Caki2 (cell line): Measurements from ENCODE around the gene AKR1A1. TPM values are rescaled to one million over a fixed set of nuclear protein-coding genes. Genes with fewer than 3 reads are reported as not detected.
"Not testable (repeated sequence)": the region's sequence is repeated elsewhere in the genome, so short reads cannot be mapped to it uniquely, and the experiment has no call there.

ENCODE experiments used
- DNase-seq: peaks from one replicate; pipeline ENCODE4 v3.0.0-alpha.2; 2015; ENCODE audit warnings: low read depth
- in situ Hi-C: cut with HindIII; loops from 2 replicates; pipeline ENCODE4 v1.10.0; 2016; ENCODE audit warnings: low sequenced_read_pairs, low pct_unique_long_range_greater_than_20kb, mixed read lengths
- total RNA-seq: library from RNA; depleted of rRNA; stranded (reverse); fragments of >200 nt; shearing (Covaris generic); gene quantifications from 2 replicates; pipeline ENCODE4 v1.2.3, GENCODE V29; 2014; ENCODE audit warnings: low replicate concordance

AKR1A1 gene
- total RNA-seq, 1 experiment from 2014 or later = 235 TPM

DNA sequence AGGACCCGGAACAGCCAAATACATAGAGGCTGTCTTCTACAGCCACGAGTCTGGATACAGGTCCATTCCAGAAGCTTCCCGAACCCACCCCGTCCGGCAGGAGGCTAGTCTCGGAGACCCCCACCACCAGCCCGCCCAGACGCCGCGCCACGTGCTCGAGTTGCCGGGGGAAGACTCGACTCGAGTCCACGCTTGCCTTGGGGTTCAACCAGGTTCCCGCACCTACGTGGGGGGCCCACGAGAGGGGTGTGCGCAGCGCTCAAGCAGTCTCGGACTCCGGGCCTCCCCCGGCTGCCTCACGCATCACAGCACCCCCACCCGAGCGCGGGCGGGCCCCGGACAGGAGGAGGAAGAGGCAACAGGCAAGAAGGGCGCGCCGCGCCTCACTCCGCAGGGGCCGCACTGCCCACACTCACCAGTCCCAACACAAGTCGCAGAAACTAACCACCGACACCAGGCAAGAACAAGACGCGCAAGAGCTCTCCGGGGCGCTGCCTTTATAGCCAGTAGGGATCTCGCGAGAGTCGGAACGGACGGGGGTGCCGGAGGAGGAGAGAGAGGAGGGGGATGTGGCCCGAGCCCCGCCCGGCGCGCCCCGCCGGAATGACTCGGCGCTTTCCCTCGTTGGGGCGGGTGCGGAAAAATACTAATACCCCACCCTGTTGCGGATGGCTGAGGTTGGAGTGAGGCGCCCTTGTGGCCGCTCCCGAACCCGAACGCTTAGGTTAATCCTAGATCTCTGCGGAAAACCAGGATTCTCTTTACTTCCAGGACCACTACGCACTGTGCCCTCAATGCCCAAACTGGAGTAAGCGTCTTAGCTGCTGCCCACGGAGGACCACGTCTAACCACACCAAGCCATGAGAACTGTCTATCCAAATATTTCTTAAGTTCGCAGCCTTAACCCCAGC, 29.0 kb upstream of the AKR1A1 start, which contains the start of gene PRDX1:
PRDX1 (minus strand) TSS at position 472 of the 911 bp plus-strand sequence. CDS start 2,841 bp downstream, outside the sequence.
- in situ Hi-C loops = no loop called here
- peak; percentile 99 for DNase-seq

DNA sequence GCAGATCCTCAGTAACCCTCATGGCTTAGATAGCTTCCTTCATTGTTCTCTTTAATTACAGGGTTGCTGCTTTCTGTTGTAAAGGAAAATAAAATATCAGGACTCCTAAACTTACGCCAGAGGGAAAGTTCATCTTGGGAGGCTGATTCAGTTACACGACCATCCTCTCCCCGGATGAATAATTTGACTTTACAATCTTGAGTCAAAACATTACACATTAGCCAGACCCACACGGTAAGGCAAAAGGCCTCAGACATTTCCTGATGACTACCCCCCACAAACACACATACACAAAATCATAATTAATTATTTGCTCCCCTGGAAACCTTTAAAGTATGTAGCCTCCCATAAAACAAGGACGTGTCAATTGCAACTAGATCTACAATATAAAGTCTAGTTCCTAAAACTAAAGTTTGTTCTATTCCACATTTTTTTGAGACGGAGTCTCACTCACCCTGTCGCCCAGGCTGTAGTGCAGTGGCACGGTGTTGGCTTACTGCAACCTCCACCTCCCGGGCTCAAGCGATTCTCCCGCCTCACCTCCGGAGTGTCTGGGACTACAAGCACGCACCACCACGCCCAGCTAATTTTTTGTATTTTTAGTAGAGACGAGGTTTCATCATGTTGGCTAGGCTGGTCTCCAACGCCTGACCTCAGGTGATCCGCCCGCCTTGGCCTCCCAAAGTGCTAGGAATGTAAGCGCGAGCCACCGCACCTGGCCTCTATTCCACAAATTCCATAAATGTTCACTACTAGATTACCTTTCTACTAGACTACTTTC, 28.1 kb upstream of the AKR1A1 start:
- in situ Hi-C loops = no loop called here

DNA sequence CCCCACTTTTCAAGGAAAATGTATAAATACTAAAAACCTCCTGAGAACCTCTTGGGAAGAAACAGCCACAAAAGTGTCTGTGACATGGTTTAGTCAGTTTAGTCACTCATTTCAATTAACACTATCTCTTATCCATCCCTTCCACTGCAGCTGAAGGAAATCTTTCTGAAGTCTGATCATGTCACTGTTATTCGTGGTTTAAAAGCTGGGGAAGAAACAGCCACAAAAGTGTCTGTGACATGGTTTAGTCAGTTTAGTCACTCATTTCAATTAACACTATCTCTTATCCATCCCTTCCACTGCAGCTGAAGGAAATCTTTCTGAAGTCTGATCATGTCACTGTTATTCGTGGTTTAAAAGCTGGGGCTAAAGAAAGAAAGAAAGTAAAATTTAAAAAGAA, 27.1 kb upstream of the AKR1A1 start:
- DNase-seq, in situ Hi-C loops: not testable (repeated sequence)

More for the DNA sequence above, 28.1 kb upstream of the AKR1A1 start:
- peak; percentile 88 for DNase-seq

DNA sequence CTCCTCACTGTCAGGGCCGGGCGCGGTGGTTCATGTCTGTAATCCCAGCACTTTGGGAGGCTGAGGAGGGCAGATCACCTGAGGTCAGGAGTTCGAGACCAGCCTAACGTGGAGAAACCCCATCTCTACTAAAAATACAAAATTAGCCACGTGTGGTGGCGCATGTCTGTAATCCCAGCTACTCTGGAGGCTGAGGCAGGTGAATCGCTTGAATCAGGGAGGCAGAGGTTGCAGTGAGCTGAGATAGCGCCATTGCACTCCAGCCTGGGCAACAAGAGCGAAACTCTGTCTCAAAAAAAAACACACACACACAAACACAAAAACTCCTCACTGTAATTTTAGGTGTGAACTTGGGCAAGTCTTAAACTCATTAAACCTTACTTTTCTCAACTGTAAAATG, 26.7 kb upstream of the AKR1A1 start:
- in situ Hi-C loops, DNase-seq: not testable (repeated sequence)

DNA sequence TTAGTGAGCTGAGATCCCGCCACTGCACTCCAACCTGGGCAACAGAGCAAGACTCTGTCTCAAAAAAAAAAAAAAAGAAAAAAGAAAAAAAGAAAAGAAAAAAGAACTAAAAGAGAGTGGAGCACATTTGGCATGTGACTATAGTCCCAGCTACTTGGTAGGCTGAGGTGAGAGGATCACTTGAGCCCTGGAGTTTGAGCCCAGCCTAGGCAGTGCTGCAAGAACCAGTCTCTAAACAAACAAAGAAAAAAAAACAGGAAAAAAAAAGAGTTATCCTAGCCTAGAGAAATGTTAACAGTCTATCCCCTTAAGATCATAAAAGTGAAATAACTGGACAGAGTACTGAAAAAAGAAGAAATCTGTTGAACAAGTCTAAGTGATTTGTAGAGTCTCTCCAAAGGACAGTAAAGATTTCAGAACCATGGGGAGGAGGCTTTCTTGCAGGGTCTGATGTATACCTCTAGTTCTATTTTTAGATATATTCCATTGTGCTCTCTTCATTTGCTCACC, 24.4 kb upstream of the AKR1A1 start:
- in situ Hi-C loops = no loop called here
- no peak for DNase-seq

DNA sequence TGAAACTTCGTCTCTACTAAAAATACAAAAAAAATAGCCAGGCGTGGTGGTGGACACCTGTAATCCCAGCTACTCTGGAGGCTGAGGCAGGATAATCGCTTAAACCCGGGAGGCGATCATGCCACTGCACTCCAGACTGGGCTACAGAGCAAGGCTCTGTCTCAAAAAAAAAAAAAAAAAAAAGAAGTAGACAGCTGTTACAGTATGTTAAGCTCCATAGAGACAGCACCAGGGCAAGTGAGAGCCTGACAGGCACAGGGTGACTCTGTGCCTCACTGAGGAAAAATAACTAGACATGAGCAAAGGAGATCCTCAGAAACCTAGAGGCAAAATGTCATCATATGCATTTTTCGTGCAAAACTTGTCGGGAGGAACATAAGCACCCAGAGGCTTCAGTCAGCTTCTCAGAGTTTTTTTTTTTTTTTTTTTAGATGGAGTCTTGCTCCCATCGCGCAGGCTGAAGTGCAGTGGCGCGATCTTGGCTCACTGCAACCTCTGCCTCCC, 19.9 kb upstream of the AKR1A1 start:
- in situ Hi-C loops = no loop called here
- no peak for DNase-seq

DNA sequence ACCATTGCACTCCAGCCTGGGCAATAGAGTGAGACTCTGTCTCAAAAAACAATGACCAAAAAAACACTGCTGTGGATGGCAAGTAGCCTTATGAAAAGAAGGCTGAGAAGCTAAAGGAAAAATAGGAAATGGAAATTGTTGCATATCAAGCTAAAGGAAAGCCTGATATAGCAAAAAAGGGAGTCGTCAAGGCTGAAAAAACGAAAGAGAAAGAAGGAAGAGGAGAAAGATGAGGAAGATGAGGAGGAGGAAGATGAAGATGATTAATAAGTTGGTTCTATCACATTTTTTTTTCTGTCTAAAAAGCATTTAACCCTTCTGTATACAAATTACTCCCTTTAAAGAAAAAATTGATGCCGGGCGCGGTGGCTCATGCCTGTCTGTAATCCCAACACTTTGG, 18.8 kb upstream of the AKR1A1 start:
- in situ Hi-C loops = no loop called here
- no peak for DNase-seq

DNA sequence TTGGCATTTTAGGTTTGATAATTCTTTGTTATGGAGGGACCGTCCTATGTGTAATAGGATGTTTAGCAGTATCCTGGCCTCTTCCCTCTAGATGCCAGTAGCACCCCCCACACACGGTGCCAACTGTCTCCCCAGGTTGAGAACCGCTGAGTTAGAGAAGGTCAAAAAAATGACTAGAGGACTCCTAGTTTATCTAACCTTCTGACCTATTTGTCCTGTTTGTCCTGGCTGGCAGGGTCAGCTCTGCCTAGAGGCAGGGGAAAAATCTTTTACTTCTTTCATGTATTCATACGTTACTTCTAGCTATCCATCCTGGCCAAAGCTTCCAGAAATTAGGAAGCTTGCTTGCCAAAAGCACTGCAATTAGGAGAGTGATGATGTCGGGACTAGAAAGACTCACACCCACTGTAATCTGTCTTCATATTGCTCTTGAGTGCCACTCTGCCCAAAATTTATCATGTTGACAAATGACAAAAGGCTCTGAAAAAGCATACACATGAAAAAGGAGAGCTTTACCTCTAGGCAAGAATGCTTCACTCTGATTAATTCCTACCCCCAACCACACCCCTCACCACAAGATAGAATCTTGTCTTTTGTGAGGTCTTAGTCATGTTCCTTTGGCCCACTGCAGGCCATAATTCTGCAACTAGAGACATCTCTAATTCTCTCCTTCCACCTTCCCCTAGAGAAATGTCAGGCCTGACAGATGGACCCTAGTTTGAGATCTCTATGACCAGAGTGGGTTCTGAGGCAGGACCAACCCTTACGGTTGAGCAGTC, 14.4 kb upstream of the AKR1A1 start:
- in situ Hi-C loops = no loop called here
- no peak for DNase-seq

DNA sequence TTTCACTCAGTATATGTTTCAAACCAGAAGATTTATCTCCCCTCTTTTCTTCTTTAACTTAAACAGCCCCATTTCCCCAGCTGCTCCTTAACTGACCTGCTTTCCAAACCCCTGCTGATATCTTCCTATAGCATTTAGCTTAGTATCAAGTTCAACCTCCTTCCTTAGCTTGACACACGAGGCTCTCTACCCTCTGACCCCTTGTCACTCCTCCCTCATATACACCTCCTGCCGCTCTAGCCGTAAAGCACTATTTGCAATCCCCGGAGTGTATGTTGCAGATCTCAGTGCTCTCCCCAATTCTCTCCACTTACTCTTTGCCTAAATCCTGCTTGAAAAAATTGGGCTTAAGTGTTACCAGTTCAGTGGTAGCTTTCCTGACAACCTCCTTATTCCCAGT, 13.7 kb upstream of the AKR1A1 start:
- in situ Hi-C loops = no loop called here
- no peak for DNase-seq

DNA sequence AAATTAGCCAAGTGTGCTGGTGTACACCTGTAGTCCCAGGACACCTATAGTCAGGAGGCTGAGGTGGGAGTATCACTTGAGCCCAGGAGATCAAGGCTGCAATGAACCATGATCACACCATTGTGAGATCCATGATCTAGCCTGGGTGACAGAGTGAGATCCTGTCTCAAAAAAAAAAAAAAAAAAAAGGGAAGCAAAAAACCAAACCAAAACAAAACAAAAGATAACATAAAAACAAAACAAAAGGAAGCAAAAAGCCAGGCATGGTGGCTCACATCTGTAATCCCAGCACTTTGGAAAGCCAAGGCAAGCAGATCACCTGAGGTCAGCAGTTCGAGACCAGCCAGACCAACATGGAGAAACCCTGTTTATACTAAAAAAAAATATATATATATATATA, 9.4 kb upstream of the AKR1A1 start:
- in situ Hi-C loops = no loop called here
- no peak for DNase-seq

DNA sequence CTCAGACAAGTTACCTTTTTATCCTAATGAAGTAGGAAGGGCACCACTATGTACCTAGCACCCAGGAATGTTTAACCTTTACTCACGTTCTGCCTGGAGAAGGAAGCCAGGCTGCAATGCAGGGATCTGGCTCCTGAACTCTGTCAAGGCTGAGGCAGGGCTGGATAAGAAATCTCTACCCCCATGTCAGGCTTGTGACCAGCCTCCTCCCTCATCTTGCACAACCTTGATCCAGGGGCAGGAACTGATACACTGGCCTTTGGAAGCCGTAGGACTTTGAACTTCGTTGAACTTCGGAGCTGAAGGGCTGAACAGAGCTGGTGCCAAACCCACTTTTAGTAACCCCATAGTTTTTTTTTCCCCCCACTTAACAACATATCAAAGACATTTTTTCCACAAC, 8.0 kb upstream of the AKR1A1 start:
- in situ Hi-C loops = no loop called here
- no peak for DNase-seq

DNA sequence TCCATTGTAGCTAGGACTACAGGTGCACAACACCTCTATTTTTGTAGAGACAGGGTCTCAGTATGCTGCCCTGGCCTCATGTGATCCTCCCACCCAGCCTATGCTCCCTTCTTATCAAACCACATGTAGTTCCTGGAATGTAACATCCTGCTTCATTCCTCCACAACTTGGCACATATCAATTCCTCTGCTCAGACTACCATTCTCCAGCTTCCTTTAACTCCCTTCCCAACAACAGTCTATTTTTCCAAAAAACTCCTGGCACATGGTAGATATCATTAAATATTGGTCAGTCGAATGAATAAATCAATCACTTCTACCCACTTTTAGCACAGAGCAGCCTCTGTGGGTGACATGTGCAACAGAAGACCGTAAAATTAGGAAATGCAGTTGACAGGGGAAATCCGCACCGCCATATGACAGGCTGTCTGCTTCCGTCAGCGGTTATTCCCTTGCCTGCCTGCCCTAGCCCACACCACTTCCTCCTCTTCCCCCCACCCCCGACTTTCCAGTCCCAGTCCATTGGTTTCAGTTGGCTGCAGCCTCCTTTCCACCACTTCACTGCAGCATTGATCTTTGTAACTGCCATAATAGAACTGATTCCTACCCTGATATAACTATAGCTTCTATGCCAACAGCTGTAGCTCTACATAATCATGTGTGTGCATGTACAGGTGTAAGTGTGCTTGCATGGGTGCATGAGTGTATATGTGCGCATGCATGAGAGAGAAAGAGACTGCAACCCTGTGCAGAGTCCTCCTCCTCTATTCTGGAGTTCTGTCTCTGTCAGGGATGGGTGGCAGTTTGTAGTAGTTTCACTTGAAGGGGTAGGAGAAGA, 6.8 kb upstream of the AKR1A1 start:
- in situ Hi-C loops = no loop called here
- no peak for DNase-seq

DNA sequence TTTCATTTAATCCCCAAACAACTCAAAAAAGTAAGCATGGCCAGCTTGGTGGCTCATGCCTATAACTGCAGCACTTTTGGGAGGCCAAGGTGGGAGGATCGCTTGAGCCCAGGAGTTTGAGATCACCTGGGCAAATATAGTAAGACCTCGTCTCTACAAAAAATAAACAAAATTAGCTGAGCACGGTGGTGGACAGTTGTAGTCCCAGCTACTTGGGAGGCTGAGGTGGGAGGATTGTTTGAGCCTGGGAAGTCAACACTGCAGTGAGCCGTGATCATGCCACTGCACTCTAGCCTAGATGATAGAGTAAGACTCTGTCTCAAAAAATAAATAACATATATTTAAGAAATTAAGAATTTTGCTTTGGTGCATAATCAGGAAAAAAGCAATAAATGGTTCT, 6.1 kb upstream of the AKR1A1 start:
- in situ Hi-C loops = no loop called here
- no peak for DNase-seq

DNA sequence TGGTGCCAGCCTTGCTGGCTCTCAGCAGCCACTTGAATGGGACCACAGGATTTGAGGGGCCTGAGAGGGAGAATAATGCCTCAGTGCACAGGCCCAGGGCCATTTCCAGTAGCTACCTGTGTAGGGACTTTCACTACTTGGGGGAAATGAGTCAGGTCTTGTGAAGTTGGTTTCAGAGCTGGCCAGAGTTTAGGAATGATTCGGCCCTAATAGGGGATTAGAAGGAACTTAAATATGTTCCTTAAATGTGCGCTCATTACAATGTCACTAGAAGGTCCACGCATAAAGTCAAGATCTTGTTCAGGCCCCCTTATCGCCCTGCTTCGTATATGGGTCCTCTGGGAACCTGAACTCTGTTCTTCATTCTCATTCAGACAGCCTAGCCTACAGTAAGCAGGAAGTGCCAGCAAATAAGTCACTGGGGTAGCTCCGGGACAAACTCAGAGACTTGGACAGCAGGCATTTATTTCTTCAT, 5.6 kb upstream of the AKR1A1 start:
- no peak for DNase-seq

DNA sequence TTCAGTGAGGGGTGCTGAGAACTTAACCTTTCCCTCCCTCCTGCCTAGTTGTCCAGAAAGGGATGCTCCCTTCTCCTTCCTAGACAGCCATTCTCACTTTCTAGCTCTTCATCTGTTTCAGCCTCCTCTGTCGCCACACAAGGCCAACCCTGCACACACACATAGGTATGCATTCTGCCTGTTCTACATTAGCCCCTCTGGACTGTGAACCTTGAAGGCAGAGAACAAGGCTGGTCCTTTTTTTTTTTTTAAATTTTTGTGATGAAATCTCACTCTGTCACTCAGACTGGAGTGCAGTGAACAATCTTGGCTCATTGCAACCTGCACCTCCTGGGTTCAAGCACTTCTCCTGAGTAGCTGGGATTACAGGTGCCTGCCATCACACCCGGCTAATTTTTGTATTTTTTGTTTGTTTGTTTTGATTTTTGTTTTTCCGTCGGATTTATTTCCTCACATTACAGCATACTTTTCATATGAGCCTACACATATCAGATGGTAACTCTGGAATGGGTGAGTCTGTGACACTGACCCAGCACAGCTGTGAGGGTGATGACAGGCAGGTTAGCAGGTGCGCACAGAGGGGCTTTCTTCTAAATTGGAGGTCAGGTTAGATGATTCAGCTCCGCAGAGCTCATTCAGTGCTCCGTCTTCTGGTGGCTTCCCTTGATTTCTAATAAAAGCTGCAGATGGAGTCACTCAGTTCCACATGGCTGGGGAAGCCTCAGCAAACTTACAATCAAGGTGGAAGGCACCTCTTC, 4.9 kb upstream of the AKR1A1 start:
- in situ Hi-C loops = no loop called here
- DNase-seq = no peak

More for the DNA sequence above, 5.6 kb upstream of the AKR1A1 start:
- in situ Hi-C loops = no loop called here

DNA sequence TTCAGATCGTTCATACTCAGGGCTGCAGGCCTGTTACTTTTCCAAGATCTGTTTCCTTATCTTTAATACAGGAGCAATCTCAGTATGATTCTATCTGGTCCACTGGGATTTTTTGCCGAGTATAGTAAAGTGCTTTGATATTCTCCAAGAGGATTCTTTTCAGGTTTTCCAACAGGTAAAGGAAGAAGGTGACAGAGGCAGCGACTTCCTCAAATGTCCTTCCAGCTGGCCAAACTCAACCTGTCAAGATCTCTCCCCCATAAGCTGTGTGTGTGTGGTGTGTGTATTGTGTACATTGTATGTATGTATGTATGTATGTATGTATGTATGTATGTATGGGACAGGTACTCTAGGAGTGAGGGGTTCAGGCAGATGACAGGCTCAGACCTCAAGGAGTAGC, 1.1 kb downstream of the AKR1A1 start:
- no peak for DNase-seq
- in situ Hi-C loops = no loop called here

DNA sequence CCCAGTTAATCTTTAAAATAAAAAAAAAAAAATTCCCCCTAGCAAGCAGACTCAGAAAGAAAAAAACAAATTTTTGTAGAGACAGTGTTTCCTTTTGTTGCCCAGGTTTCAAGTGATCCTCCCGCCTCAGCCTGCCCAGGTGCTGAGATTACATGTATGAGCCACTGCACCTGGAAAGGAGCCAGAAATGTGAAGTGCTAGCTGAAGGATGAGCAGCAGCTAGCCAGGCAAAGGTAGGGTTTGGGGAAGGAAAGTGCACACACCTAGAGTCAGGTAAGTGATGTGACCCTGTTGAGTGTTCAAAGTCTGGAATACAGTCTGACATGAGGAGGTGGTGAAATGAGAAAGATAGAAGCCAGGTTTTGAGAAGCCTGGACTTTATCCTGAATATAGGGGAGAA, 1.7 kb downstream of the AKR1A1 start:
- DNase-seq = no peak
- in situ Hi-C loops = no loop called here
